Urothelium cell line (cell line): ENCODE results near the gene A4GALT.

Source experiments
- DNase-seq: peaks from one replicate; pipeline ENCODE4 v3.0.0; 2011; ENCODE audit warnings: low spot score, mixed read lengths
- FAIRE-seq: peaks from 2 replicates; lab custom pipeline; 2011; peaks lifted over from hg19 to GRCh38; lab: Jason Lieb, UNC

A4GALT gene

GRCh38 chr22:42654436-42655073 lies 66.1 kb downstream of the A4GALT start:
- FAIRE-seq (no peak), DNase-seq (no peak)

GRCh38 chr22:42653999-42654398 lies 66.7 kb downstream of the A4GALT start:
- FAIRE-seq (no peak), DNase-seq (no peak)

DNA sequence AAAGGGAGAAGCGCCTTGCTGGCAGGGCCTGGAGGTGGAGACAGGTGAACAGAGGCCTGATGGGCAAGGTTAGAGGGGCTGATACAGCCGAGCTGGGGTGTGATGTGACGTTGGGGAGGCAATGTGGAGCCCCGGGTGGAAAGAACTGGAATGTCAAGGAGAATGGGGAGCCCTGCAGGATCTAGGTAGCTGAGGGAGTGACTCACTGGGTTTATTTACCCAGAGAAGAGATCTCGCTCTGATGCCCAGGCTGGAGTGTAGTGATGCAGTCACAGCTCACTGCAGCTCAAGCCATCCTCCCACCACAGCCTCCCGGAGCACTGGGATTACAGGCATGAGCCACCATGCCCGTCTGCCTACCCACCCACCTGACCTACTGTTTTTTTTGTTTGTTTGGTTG lies 69.5 kb downstream of the A4GALT start:
- FAIRE-seq: no peak
- peak; percentile 30 for DNase-seq

DNA sequence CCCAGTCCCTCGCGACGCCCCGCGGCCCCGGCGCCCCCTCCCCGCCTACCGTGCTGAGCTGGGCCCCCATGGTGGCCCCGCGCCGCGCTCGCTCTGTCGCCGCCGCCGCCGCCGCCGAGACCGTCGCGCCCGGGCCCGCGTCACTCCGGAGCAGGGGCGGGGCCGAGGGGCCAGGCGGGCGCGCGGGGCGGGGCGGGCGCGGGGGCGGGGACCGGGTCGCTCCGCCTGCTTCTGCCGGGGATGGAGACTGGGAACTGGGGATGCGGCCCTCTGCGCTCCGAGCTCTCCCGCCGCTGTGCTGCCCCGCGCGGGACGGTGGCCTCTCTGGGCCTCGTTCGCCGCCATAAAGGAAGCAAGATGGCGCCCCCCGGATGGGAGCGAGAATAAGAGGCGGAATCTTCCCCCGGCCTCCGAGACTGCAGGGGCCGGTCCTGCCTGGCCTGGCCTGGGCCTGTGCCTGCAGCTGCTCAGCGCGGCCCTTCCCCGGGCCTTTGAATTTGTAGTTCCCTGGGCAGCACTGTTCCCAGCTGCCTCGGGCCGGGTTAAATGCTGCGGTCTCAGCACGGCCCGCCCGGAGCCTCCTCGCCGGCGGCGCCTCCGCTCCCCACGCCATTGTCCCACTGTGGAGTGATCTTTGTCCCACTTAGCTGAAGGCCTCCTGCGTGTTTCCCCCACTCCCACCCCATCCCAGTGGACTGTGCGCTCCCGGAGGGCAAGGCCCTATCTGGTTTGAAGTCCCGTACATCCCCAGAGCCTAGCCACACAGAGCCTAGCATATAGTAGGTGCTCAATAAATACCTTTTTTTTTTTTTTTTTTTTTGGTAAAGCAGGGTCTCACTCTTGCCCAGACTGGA lies 71.2 kb downstream of the A4GALT start, which contains the start of gene CYB5R3:
CYB5R3 (minus strand) TSS at position 147 of the 854 bp plus-strand sequence; CDS start at position 70, 77 bp downstream.
- FAIRE-seq: peak; percentile 40
- DNase-seq: peak; percentile 97

GRCh38 chr22:42648368-42649245 lies 72.1 kb downstream of the A4GALT start:
- DNase-seq (no peak), FAIRE-seq (peak; percentile 93)

DNA sequence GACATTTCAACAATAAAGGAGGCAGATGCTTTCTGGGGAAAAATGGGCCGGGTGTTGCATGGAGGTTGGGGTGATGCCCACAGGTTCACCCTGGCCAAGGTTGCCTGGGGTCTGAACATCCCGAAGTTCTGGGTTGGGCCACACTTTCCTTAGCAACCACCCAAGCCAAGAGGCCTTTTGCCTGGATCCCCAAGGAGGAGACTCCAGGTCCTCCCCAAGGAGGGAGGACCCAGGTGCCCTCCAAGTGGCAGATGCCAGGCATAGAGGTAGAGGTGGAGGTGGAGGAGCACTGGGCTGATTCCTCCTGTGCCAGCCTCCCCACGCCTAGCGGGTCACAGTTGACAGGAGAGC lies 72.7 kb downstream of the A4GALT start:
- DNase-seq: no peak
- FAIRE-seq: no peak

- DNase-seq: no peak
- FAIRE-seq: no peak
Measured at GRCh38 chr22:42646569-42647525, 73.8 kb downstream of the A4GALT start.

GRCh38 chr22:42645938-42646568 lies 74.6 kb downstream of the A4GALT start:
- no peak for DNase-seq
- no peak for FAIRE-seq

GRCh38 chr22:42645341-42645937 lies 75.2 kb downstream of the A4GALT start:
- DNase-seq (no peak), FAIRE-seq (no peak)

DNA sequence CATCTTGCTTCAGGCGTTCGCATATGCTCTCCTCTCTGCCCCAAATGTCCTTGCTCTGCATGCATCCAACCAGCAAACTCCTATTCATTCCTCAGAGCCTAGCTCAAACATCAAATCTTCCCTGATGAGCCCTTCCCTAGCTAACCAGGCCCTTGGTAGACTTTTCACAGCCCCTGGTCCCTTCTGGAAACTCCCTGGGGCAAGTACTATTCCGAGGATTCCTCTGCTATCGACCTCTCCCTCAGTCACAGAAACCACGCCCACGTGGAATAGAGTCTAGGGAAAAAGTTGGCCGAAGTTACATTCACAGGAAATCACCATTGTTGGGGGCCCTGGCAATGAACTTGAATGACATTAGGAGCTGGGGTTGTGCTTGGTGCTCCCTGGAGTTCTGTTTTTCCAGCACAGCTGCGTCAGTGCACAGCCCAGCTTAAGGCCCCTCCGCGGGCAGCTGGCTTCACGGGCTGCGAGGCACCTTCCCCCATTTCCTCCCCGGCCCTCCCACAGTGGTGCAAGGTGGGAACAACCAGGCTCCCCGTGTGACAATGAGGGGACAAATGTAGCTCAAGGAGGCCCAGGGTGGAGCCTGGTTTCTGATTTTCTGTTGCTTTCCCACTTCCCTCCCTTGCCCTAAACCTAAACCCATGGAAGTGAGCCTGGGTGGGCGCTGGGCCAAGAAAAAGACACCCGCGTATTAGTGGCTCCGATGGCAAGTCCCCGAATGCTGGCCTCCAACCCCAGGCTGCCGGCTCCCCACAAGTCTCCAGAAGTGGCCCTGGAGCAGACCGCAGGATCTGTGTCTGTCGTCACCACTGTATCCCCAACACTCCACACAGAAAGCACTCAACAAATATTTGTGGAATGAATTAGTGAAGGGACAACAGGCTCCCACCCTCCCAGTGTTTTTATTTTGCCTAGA lies 76.0 kb downstream of the A4GALT start:
- no peak for DNase-seq
- FAIRE-seq: no peak

DNA sequence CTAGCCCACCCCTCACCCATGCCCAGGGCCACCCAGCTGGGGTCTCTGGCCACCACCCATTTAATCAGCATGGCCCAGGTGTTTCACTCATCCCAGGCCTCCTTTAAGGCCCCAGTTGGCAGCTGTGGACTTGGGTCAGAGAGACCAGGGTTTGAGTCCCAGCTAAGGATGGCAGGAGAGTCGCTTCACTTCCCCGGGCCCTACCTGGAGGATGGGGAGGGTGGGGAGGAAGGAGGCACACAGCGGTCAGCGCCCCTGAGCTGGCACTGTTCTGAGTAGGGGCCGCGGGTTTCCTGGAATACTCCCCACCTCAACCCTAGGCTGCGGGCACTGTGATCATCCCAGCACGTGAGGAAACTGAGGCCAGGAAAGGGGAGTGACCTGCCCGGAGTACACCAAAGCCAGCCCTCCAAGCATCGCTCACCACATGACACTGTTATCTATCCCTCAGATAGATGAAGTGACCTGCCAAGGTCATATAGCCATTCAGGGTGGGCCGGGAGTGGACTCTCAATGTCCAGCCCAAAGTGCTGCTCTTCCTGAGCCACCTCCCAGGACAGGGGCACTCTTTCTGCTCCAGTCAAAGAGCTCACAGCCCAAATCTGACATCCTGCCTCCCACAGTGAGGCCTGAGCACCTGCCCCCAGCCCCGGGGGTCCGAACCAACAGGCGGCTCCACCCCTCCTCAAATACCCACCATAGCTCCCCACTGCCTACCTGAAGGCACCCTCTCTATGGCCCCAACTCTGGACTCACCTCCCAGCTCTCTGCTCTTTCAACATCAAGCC lies 76.8 kb downstream of the A4GALT start:
- FAIRE-seq (no peak), DNase-seq (no peak)

DNA sequence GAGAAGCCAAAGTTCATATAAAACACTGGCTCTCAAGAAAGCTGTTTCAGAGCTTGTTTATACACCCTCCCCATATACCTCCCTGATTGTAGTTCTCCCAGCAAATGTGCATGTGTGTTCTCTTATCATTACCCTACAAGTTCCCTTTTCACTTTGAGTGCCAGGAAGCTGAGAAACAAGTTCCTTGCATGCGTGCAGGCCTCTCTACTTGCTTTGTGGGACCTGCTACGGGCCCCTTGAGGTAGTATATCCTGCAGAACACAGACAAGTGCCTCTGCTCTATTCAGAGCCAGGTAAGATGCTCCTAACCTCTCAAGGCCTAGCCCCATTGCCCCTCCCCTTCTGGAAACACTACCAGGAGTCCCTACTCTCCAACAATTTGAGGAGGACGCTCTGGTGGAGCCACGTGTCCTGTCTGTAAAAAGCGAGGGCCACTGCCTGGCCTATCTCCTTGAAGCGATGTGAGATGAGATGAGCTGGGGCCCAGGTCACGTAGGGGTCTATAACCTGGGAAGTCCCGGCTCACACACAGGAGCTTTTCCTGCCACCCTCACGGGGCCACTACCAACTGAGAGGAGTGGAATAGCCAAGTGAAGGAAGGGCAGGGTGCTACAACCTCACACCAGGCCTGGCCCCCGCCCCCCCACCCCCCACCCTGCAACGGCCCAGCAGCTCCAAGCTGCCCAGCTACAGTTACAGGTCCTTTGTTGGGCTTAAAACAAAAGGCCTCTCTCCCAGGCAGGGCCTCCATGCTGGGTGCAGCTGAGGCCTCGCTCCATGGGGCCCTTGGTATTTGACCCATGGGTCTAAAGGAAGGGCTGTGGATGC lies 77.7 kb downstream of the A4GALT start:
- FAIRE-seq (no peak), DNase-seq (no peak)
